ENCODE results near the gene DMRT1.
A peak's percentile ranks its signal among the peaks of the same experiment; 100 is the strongest.

DNA sequence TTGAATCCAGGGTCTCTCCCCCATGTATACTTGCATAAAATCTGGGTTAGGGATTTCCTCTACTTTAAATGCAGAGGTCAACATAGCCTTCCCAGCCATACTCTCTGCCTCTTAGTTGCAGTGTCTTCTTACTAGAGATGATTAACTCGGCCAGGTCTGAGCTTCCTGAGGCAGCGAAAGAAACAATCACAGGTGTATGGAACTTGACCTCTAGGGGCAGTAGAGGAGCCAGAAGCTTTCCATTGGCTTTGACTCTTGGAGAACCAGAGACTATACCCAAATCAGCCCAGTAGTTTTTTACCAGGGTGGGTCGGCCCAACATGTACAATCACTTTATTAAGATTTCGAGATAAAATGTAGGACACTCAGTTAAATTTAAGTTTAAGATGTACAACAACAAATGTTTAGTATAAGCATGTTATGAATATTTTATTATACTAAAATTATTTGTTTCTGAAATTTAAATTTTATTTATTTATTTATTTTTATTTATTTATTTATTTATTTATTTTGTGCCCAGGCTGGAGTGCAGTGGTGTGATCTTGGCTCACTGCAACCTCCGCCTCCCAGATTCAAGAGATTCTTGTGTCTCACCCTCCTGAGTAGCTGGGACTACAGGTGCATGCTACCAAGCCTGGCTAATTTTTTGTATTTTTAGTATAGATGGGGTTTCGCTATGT lies 87.0 kb downstream of the DMRT1 start:
- TF ChIP-seq ELF1 (tag; IDR thresholded peaks at IDR 0.05) (no peak), ZNF707 (CRISPR knock-in tag; conservative IDR thresholded peaks at IDR 0.05) (no peak), PRDM10 (IDR thresholded peaks at IDR 0.05; ENCODE audit: partially characterized antibody) (no peak), POLR2A (conservative IDR thresholded peaks at IDR 0.05) (no peak), MTA3 (IDR thresholded peaks at IDR 0.05; ENCODE audit: borderline replicate concordance) (no peak), BRD4 (IDR thresholded peaks at IDR 0.05) (no peak), ZNF696 (CRISPR knock-in tag; conservative IDR thresholded peaks at IDR 0.05) (no peak), SP1 (CRISPR knock-in tag; IDR thresholded peaks at IDR 0.05) (no peak)
- TF ChIP-seq, protein P1, sequence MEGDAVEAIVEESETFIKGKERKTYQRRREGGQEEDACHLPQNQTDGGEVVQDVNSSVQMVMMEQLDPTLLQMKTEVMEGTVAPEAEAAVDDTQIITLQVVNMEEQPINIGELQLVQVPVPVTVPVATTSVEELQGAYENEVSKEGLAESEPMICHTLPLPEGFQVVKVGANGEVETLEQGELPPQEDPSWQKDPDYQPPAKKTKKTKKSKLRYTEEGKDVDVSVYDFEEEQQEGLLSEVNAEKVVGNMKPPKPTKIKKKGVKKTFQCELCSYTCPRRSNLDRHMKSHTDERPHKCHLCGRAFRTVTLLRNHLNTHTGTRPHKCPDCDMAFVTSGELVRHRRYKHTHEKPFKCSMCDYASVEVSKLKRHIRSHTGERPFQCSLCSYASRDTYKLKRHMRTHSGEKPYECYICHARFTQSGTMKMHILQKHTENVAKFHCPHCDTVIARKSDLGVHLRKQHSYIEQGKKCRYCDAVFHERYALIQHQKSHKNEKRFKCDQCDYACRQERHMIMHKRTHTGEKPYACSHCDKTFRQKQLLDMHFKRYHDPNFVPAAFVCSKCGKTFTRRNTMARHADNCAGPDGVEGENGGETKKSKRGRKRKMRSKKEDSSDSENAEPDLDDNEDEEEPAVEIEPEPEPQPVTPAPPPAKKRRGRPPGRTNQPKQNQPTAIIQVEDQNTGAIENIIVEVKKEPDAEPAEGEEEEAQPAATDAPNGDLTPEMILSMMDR (IDR thresholded peaks at IDR 0.05 in 2 of 3, conservative IDR thresholded peaks at IDR 0.05 in 1 of 3; ENCODE audit: insufficient read depth in 2 of 3, low read depth in 1 of 3, low read length in 3 of 3) = peak; percentile 16 to 47 (median 27); a peak in 5 of 6 replicates

Data from K562 (cell line).